Osteoblast (primary cell): ENCODE measurements around the gene ERLIN1. TPM values are rescaled to one million over a fixed set of nuclear protein-coding genes. Genes with fewer than 3 reads are reported as not detected.

Experiments used
- DNase-seq: peaks from one replicate; pipeline ENCODE4 v3.0.0; 2011; ENCODE audit warnings: low spot score, mixed read lengths; ENCODE audit not compliant: insufficient read length; ENCODE audit errors: missing footprints
- H2AFZ ChIP-seq: 2 replicates; pipeline ENCODE4 v1.6.0; 2011; ENCODE audit warnings: mild to moderate bottlenecking, low read length
- H3K27ac ChIP-seq: 2 replicates; pipeline ENCODE4 v1.5.1; 2011; ENCODE audit warnings: mild to moderate bottlenecking, low read depth, low read length, moderate library complexity
- H3K27me3 ChIP-seq: 2 replicates; pipeline ENCODE4 v1.6.0; 2012; ENCODE audit warnings: mild to moderate bottlenecking, control low read depth, inconsistent platforms, low read length, moderate library complexity; ENCODE audit not compliant: insufficient read depth
- H3K36me3 ChIP-seq: 2 replicates; pipeline ENCODE4 v1.5.1; 2011; ENCODE audit warnings: mild to moderate bottlenecking, low read length, control low read depth, moderate library complexity; ENCODE audit not compliant: insufficient read depth
- H3K4me1 ChIP-seq: 2 replicates; pipeline ENCODE4 v1.5.1; 2011; ENCODE audit warnings: mild to moderate bottlenecking, low read length, control low read depth, moderate library complexity; ENCODE audit not compliant: insufficient read depth
- H3K4me2 ChIP-seq: 2 replicates; pipeline ENCODE4 v1.6.0; 2011; ENCODE audit warnings: mild to moderate bottlenecking, low read length; ENCODE audit not compliant: insufficient read depth
- H3K4me3 ChIP-seq: fragments of 200-600 bp; sonication (generic); 3 replicates; pipeline ENCODE4 v1.5.1; 2012; ENCODE audit warnings: mild to moderate bottlenecking, low read length, inconsistent platforms; ENCODE audit not compliant: insufficient read depth
- H3K79me2 ChIP-seq: 2 replicates; pipeline ENCODE4 v1.6.0; 2012; ENCODE audit warnings: mild to moderate bottlenecking, low read length, control low read depth, inconsistent platforms; ENCODE audit not compliant: insufficient read depth
- H3K9me3 ChIP-seq: 2 replicates; pipeline ENCODE4 v1.5.1; 2011; ENCODE audit warnings: low read depth, low read length, control low read depth
- H4K20me1 ChIP-seq: 2 replicates; pipeline ENCODE4 v1.6.0; 2012; ENCODE audit warnings: mild to moderate bottlenecking, low read length, control low read depth; ENCODE audit not compliant: insufficient read depth
- CTCF ChIP-seq: IDR thresholded peaks from 2 replicates; pipeline ENCODE4 v1.5.1; 2011; ENCODE audit warnings: mild to moderate bottlenecking, low read depth, low read length, moderate library complexity; ENCODE audit errors: extremely low read depth
- total RNA-seq: library from RNA; depleted of rRNA; stranded (reverse); fragments of >200 nt; gene quantifications from 2 replicates; pipeline ENCODE4 v1.2.3, GENCODE V29; 2012

ERLIN1 gene
- total RNA-seq, 1 donor, result 28.6 TPM

GRCh38 chr10:100192350-100192749 lies 6.5 kb upstream of the ERLIN1 start:
- Histone ChIP-seq H3K9me3 (no peaks in the 10 kb centered on the region), H3K27ac (no peak overlapping the region), H3K27me3 (no peaks in the 10 kb centered on the region), H3K79me2 (peaks cover 11% of the 10 kb centered on the region), H3K4me3 (no peak overlapping the region), H3K4me1 (peaks cover 2% of the 10 kb centered on the region), H3K4me2 (no peak overlapping the region), H2AFZ (no peak overlapping the region), H4K20me1 (no peaks in the 10 kb centered on the region), H3K36me3 (peaks cover 52% of the 10 kb centered on the region)
- no peak for TF ChIP-seq CTCF
- no peak for DNase-seq

- Histone ChIP-seq H4K20me1 (peaks cover 5% of the 10 kb centered on the region), H3K79me2 (peaks cover 57% of the 10 kb centered on the region), H3K36me3 (peaks cover 26% of the 10 kb centered on the region), H3K4me3 (peak overlapping the region; percentile 95), H3K4me2 (peak overlapping the region; percentile 85), H2AFZ (peak overlapping the region; percentile 87), H3K27me3 (no peaks in the 10 kb centered on the region), H3K4me1 (peaks cover 23% of the 10 kb centered on the region), H3K27ac (peak overlapping the region; percentile 89), H3K9me3 (no peaks in the 10 kb centered on the region)
- TF ChIP-seq CTCF, result no peak
- DNase-seq, result no peak
Observed at GRCh38 chr10:100186253-100187212, 704 bp upstream of the ERLIN1 start.

GRCh38 chr10:100184840-100185239 lies 989 bp downstream of the ERLIN1 start:
- H4K20me1 ChIP-seq, result peaks cover 5% of the 10 kb centered on the region
- DNase-seq, result no peak
- peaks cover 23% of the 10 kb centered on the region for H3K4me1 ChIP-seq
- H3K79me2 ChIP-seq, result peaks cover 61% of the 10 kb centered on the region
- peak overlapping the region; percentile 85 for H3K4me2 ChIP-seq
- peak overlapping the region; percentile 95 for H2AFZ ChIP-seq
- peak overlapping the region; percentile 89 for H3K27ac ChIP-seq
- TF ChIP-seq CTCF, result no peak
- H3K9me3 ChIP-seq, result no peaks in the 10 kb centered on the region
- H3K36me3 ChIP-seq, result peaks cover 11% of the 10 kb centered on the region
- no peaks in the 10 kb centered on the region for H3K27me3 ChIP-seq
- H3K4me3 ChIP-seq, result peak overlapping the region; percentile 95

- peak overlapping the region; percentile 85 for H3K4me2 ChIP-seq
- peak; percentile 58 for DNase-seq
- H3K9me3 ChIP-seq, result no peaks in the 10 kb centered on the region
- H3K4me1 ChIP-seq, result peaks cover 26% of the 10 kb centered on the region
- peak overlapping the region; percentile 95 for H3K4me3 ChIP-seq
- no peak for TF ChIP-seq CTCF
- H2AFZ ChIP-seq, result peak overlapping the region; percentile 95
- peaks cover 5% of the 10 kb centered on the region for H4K20me1 ChIP-seq
- H3K79me2 ChIP-seq, result peaks cover 64% of the 10 kb centered on the region
- no peaks in the 10 kb centered on the region for H3K27me3 ChIP-seq
- peak overlapping the region; percentile 89 for H3K27ac ChIP-seq
- H3K36me3 ChIP-seq, result peaks cover 11% of the 10 kb centered on the region
Observed at GRCh38 chr10:100184426-100184825, 1.4 kb downstream of the ERLIN1 start.
